GM18517 (cell line): ENCODE data around the gene ARL8A.
"Not testable (repeated sequence)": the region's sequence is repeated elsewhere in the genome, so short reads cannot be mapped to it uniquely, and the experiment has no call there.

ENCODE experiments used
- ATAC-seq: cut with Tn5 transposase; IDR thresholded peaks from one replicate; pipeline ENCODE4 v1.9.1; 2021; ENCODE audit warnings: mild to moderate bottlenecking, moderate library complexity; ENCODE audit not compliant: unreplicated experiment

Gene ARL8A

DNA sequence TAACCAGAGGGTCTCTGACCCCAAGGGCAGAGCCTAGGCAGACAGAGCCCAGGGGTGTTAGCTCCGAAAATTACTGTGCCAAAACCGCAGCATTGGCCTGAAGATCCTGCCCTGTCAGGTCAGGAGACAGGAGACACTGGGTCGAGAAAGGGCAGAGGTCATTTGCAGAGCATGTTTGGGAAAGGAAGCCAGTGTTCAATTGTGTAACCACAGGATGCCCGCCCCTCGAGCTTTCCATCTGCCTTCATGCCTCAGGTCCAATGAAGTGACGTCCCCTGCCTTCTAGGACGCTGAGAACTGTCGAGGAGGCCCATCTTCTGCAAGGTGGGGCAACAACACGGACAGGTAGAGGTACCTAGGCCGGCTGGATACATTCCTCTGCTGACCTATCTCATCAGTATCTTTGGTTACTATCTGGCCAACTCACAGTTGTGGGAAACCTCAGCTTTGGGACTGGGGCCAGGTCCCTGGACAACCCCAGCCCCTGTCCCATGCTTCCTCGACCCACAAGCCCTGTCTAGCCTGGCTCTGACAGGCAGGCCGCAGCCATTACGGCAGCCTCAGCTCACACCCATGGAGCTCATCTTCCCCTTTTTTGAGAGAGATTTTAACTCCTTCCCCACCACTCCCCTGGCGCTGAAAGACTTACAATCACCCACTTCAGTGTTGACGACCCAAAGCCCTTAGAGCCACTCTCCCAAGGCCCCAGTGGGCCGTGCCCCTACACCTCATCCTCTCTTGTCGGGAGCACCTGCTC is 1.3 kb downstream of the ARL8A start:
- ATAC-seq, result peak; percentile 28

DNA sequence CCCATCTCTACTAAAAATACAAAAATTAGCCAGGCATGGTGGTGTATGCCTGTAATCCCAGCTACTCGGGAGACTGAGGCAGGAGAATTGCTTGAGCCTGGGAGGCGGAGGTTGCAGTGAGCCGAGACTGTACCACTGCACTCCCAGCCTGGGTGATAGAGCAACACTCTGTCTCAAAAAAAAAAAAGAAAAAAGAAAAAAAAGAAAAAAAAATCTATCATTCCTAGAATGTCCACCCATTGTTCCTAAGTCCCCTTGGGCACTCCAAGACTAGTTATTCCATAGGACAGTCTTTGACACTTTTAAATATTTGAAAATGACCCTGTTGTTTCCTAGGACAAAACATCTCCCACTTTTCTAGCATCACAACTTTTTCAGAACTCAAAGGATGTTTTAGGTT is 3.1 kb downstream of the ARL8A start:
- ATAC-seq, result not testable (repeated sequence)

DNA sequence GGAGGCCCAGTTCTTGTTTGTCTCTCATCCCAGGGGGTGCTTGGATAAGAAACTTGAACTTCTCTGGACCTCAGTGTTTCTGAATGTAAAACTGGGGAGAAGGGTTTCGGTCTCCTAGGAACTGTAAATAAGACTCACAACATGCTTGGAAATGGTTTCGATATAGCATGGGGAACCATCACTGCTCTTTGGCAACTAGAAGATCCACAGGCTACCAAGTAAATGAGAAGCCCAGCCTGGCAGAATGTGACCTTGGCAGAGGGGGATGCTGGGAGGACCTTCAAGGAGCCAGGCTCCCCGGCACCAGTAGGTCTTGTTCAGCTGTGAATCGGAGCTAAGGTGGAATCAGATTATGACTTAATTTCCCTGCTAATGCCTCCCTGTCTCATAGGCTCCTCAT is 3.7 kb downstream of the ARL8A start:
- ATAC-seq, result no peak

DNA sequence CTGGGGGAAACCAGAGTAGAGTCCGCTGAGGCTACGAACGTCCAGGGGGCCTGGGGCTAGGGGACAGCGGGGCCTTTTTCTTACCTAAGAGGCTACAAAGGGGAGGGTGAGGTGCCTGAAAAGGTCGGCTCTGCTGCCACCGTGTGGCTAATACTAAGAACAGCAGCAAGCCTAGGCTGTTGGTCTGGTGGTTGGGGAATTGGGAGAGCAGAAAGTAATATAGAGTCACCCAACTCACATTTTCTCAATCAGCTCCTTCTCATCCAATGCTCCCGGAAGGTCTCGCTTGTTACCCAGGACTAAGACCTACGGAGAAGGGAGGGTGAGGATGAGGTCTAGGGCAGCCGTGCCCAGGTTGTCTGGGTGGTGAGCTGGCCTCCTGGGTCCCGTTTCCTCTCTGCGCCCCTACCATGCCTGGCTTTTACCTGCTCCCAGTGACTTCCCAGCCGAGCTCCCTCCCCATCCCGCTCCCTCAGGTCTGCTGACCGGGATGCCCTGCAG is 9.3 kb downstream of the ARL8A start:
- peak; percentile 73 for ATAC-seq

DNA sequence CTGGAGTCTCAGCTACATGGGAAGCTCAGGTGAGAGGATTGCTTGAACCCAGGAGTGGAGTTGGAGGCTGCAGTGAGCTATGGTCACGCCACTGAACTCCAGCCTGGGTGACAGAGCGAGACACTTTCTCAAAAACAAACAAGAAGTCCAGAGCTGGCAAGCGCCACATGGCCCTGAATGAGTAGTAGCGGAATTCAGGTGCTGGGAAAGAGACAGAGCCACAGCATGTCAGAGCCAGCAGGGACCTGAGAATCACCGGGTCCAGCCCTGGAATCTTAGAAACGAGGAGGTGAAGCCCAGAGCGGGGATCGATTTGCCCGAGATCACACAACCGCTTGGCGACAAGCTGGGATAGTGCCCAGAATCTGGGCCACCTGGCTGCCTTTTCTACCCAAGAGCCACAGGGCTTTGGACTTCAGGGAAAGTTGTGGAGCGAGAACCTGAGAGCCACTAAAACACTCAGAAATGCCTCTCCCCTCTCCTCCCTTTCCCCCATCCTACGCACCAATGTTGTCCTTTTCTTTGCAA is 9.8 kb downstream of the ARL8A start:
- no peak for ATAC-seq

DNA sequence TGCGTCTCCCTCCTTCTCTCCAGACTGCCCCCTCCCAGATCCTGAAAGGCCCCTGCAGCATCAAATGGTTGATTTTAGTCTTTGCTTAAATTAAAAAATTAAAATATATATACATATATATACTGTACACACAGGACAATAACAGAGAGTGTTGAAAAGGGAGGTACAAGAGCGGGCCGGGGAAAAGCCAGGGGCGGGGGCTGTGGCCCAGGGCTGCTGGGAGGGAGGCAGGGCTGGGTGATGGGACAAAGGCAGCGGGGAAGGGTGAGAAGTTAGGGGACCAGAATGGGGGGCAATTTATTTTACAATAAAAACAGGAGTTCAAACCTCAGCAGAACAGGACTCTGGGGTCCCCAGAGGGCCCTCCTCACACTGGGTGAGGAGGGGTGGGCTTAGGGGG is 10.5 kb downstream of the ARL8A start:
- ATAC-seq, result no peak

DNA sequence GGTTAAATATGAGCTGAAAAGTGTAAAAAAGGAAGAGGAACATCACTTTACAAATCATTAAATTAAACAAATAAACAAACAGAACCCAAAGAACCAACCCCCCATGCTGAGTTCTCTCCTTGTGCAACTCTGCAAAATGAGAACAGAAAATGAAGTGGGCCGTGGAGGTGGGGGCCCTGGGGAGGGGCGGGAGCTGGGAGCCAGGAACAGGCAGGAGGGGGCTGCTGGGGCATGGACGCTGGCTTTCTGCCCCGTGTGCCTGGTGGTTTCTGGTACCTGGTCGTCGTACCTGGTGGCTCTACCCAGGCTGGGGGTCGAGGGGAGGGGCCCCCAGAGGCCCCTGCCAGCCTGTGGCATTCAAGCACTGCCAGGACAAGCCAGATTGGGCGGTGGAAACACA is 11.0 kb downstream of the ARL8A start:
- no peak for ATAC-seq

DNA sequence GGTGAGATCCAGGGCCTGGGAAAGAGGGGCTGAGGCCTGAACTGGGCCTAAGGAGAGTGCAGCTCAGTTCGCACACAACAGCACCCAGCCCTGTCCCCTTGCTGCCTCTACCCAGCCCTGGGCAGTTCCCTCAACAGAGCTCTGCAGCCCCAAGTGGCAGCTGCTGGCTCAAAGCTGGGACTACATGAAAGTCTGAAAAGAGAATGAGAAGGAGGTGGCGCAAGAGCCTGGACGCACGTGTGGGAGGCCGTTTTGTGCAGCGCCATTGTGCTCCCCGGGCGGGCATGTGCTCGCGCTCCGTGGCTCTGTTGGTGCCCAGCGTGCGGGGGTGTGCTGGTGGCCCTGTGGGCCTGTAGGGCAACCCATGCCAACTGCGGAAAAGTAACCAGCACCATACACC is 11.5 kb downstream of the ARL8A start:
- no peak for ATAC-seq

DNA sequence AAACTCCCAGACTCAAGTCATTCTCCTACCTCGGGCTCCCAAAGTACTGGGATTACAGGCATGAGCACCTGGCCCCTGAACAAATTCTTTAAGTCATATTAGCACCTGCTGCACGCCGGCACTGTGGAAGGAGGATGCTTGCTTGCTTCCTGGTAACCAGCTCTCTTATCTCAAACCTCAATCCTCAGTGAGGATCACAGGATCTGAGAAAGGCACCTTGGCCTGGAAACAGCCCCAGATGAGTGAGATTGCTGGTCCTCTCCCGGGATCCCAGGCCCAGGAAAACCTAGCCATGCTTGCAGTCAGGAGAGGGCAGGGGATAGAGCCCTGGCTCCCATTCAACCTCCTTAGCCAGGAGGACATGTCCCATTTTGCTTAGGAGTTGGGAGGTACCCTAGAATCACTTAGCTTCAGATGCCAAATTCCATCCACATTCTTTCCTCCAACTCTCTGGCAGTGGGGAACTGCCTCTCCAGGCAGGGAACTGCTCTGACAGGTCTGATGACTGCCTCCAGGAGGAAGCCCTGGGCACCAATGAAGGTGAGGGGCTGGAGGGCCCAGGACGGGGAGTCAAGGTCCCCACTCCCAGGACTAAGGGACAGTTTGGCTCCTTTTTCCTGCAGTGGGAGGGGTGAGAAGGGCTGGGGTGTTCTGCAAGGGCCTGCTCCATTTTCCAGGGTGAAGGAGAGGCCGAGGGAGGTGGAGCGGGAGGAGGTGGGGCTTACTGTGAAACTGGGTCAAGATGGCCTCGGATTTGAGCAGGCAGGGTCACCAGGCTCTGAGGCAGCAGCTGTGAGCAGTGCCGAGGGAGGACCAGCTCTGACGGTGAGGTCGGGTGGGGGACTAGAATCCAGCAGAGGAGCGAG is 12.3 kb downstream of the ARL8A start:
- ATAC-seq, result no peak

DNA sequence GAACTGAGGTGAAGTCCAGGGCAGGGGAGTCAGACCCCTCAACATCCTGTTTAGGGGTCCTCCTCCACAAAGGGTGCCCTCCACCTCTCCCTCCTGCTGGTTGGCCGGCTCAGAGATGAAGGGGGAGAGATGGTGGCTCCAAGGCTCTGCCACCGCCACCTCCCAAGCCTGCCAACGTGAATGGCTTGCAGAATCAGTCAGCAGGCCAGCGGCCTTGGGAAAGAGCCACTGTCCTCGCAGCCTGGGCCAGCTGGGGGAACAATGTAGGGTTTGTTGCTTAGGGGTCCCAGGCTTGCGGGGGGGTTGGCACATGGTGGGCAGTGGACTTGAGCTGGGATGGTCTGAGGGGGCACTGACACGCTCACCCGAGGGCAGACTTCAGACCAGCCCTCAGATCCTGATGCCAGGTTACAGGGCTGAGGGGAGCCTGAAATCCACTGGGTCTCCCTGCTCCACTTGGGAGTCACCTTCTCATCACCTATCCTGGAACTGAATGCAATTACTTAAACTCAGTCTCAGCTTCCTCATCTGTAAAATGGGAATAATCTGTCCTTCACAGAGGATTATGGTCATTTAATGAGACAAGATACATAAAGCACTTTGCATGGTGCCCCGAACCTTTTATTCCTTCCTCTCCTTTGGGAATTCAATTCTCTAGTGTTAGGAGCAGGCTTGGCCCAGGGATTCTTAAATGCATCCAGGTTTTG is 13.6 kb downstream of the ARL8A start:
- ATAC-seq, result no peak

DNA sequence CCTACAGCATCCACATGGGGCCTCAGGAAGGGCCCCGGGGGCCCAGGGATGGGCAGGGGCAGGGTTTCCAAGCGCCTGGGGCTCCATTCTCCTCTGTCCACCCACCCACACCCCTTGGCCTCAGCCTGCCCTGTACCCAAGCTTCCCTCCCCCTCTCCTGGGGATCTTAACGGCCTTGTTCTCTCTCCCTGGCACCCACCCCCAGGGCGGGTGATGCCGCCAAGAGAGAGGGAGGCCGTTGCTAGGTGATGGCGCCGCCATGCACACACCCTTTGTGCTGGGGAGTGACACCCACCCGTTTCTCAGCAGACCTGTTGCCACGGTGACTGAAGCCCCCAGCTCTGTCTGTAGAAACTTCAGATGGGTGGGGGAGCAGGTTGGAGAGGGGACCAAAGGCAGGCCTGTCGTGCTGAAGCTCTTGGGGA is 14.2 kb downstream of the ARL8A start:
- no peak for ATAC-seq

DNA sequence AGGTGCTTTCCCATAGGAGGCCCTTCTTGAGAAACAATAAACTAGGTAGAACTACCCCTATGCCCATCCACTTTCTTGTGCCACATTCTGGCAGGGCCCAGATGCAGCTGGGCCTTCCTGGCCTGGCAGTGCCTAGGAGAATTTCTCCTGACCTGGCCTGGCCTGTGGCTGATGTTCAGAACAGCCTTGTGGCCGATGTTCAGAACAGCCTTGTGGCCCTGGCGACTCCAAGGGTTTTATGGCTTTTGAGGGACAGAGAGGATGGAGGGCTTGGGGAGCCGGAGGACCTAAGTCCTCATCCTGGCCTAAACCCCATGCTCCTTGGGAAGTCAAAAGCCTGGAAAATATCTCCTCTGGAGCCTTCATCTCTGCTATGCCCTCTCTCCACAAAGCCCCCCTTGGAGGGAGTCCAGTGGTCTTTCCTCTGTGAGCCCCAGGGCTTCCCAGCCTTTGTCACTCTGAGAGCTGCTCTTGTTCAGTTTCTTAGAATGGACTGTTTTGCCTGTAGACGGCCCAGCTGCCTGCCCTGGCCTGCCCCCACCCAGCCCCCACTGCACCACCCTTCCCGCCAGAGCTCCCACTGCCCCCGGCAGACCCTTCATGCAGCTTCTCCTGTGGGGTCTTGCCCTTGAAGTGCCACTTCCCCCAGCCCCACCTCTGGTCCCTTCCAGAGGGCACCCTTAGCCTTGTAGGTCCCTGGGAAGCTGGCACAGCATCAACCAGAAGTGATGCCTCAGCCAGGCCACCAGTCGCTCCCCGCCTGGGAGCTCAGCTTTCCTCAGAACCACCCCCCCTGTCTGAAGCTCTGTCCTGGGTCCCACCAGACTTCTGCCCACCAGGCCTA is 14.9 kb downstream of the ARL8A start:
- no peak for ATAC-seq

DNA sequence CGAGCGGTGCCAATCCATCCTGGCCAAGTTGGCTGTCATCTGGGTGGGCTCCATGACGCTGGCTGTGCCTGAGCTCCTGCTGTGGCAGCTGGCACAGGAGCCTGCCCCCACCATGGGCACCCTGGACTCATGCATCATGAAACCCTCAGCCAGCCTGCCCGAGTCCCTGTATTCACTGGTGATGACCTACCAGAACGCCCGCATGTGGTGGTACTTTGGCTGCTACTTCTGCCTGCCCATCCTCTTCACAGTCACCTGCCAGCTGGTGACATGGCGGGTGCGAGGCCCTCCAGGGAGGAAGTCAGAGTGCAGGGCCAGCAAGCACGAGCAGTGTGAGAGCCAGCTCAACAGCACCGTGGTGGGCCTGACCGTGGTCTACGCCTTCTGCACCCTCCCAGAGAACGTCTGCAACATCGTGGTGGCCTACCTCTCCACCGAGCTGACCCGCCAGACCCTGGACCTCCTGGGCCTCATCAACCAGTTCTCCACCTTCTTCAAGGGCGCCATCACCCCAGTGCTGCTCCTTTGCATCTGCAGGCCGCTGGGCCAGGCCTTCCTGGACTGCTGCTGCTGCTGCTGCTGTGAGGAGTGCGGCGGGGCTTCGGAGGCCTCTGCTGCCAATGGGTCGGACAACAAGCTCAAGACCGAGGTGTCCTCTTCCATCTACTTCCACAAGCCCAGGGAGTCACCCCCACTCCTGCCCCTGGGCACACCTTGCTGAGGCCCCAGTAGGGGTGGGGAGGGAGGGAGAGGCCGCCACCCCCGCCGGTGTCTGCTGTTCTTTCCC is 16.5 kb downstream of the ARL8A start:
- no peak for ATAC-seq

DNA sequence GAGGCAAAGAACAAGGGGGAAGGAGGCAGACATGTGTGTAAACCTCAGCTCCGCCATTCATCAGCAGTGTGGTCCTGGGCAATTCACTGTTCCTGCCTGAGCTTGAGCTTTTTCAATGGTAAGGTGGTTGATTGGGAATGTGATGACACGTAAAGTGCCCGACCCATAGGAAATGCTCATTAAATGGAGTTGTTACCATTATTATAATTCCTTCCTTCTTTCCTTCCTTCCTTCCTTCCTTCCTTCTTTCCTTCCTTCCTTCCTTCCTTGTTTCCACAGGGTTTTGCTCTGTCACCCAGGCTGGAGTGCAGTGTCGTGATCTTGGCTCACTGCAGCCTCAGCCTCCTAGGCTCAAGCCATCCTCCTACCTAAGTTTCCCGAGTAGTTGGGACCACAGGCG is 17.5 kb downstream of the ARL8A start:
- ATAC-seq, result no peak

DNA sequence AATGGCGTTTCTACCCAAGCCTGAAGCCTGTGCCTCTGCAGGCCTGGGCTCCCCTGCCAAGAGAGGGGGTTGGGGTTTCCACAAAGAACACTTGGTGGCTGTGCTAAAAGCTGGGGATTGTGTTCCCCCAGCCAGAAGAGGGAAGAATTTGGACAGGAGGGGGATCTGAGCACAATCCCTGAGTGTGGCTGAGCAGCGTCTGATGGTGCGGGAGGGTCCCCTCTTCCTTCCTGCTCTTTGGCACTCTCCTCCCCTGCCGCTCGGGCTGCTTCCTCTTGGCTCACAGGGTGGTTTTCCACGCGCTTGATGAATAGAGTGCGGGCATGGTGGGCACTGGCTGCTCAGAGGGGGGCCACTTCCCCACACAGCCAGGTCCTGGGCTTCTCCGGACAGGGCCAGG is 18.1 kb downstream of the ARL8A start:
- no peak for ATAC-seq

DNA sequence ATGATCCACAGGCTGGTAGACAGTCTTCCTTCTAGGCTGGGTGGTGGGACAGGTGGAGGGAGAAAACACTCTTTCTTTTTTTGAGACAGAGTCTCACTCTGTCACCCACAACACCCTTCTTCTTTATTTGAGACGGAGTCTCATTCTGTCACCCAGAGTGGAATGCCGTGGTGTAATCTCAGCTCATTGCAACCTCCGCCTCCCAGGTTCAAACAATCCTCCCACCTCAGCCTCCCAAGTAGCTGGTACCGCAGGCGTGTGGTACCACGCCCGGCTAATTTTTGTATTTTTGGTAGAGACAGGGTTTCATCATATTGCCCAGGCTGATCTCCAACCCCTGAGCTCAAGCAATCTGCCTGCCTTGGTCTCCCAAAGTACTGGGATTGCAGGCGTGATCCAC is 18.9 kb downstream of the ARL8A start:
- no peak for ATAC-seq

DNA sequence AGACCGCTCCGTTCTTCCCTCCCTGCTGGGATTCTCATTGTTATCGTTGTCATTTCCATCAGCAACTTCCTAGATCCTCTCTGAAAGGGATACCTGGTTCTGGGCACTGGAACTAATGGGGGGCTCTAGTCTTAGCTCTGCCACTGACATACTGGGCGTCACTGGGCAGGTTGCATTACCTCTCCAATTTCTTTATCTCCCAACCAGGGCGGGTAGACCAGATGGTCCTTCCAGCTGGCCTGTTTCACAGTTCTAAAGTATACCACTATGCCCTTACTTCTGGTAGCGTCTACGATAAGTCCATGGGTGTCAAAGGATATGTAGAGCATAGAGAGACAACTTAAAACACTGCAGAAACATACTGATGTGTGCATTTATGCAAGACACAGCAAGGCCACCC is 20.4 kb downstream of the ARL8A start:
- no peak for ATAC-seq

DNA sequence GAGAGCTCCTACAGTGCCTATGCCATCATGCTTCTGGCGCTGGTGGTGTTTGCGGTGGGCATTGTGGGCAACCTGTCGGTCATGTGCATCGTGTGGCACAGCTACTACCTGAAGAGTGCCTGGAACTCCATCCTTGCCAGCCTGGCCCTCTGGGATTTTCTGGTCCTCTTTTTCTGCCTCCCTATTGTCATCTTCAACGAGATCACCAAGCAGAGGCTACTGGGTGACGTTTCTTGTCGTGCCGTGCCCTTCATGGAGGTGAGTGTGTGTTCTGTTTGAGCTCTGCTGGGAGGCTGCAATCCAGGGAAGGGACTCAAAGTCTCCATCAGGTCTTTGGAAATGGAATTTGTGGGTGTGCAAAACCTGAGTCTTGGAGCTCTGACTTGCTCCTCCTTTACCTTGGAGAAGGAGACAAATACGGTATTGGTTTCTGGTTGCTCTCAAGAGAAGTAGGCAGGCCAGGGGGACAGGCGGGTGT is 21.2 kb downstream of the ARL8A start:
- no peak for ATAC-seq

DNA sequence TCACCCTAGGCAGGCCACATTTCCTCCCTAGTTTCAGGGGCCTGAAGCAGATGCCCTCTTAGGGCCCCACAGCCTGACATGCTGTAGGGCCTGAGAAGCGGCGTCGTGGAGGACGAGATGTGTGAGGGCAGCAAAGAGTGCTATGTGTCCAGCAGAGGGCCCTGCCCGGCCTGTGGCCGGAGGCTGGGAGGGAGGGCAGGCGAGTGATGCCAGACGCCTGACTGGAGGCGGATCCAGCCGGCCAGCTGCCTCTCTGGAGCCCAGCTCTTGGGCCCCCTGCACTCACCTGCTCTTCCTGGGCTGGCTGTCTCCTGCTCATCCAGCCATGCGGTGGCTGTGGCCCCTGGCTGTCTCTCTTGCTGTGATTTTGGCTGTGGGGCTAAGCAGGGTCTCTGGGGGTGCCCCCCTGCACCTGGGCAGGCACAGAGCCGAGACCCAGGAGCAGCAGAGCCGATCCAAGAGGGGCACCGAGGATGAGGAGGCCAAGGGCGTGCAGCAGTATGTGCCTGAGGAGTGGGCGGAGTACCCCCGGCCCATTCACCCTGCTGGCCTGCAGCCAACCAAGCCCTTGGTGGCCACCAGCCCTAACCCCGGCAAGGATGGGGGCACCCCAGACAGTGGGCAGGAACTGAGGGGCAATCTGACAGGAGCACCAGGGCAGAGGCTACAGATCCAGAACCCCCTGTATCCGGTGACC is 21.8 kb downstream of the ARL8A start, which contains the start of gene GPR37L1:
GPR37L1 (plus strand) TSS at position 279 of the 697 bp plus-strand sequence; CDS start at position 326, 47 bp downstream.
- ATAC-seq, result no peak
